Panc1 (cell line): ENCODE data around the gene ARHGAP25. TPM values are rescaled to one million over a fixed set of nuclear protein-coding genes. Genes with fewer than 3 reads are reported as not detected.

Source experiments
- ATAC-seq: fragments of 200-7000 bp; cut with Tn5 transposase; 2 replicates; pipeline ENCODE4 v1.9.1; 2020; ENCODE audit warnings: mild to moderate bottlenecking, moderate library complexity
- BruUV-seq: library from RNA; stranded (reverse); fragments of 400-500 nt; replicated peaks from 2 replicates; lab custom pipeline; 2021; lab: Mats Ljungman, UMichigan
- CTCF ChIA-PET: fragments of 300-600 bp; sonication (Branson Sonifier 250); formaldehyde crosslinking; loops from one replicate; lab custom pipeline; 2022; ENCODE audit warnings: antibody characterized with exemption; lab: Charles Lee
- POLR2A ChIA-PET: fragments of 300-600 bp; sonication (Branson Sonifier 250); formaldehyde crosslinking; loops from one replicate; lab custom pipeline; 2022; ENCODE audit warnings: antibody characterized with exemption; lab: Charles Lee
- DNase-seq: peaks from one replicate; pipeline ENCODE4 v3.0.0-alpha.2; 2010; ENCODE audit warnings: low read depth, low spot score
- H3K27ac ChIP-seq: 2 replicates; pipeline ENCODE4 v1.5.1; 2011; ENCODE audit warnings: mild to moderate bottlenecking, low read length, inconsistent platforms
- H3K27me3 ChIP-seq: fragments of 200-500 bp; sonication (Bioruptor generic); 2 replicates; pipeline ENCODE4 v1.6.0; 2014; ENCODE audit warnings: low read length, inconsistent platforms; ENCODE audit not compliant: control insufficient read depth, insufficient read depth
- H3K36me3 ChIP-seq: fragments of 200-500 bp; sonication (Bioruptor generic); 2 replicates; pipeline ENCODE4 v1.5.1; 2014; ENCODE audit warnings: inconsistent platforms, mild to moderate bottlenecking, low read length, moderate library complexity; ENCODE audit not compliant: control insufficient read depth, insufficient read depth
- H3K4me1 ChIP-seq: 2 replicates; pipeline ENCODE4 v1.5.1; 2011; ENCODE audit warnings: inconsistent platforms, mild to moderate bottlenecking, low read length, moderate library complexity; ENCODE audit not compliant: control insufficient read depth, insufficient read depth
- H3K4me3 ChIP-seq, 2 experiments: 2 replicates each; pipeline ENCODE4 v1.5.1; 2011 to 2012; ENCODE audit warnings: low read depth in 2 of 2, low read length in 2 of 2, mild to moderate bottlenecking in 2 of 2, inconsistent platforms in 1 of 2, moderate library complexity in 1 of 2
- H3K9me3 ChIP-seq: fragments of 200-500 bp; sonication (Bioruptor generic); 2 replicates; pipeline ENCODE4 v1.5.1; 2014; ENCODE audit warnings: low read depth, mild to moderate bottlenecking, inconsistent platforms, low read length, moderate library complexity; ENCODE audit not compliant: control insufficient read depth, insufficient read depth
- POLR2AphosphoS5 ChIP-seq: IDR thresholded peaks from 2 replicates; pipeline ENCODE4 v1.6.1; 2012; ENCODE audit warnings: mild to moderate bottlenecking, low read depth, low read length, moderate library complexity
- REST ChIP-seq, 2 experiments: IDR thresholded peaks; 2 replicates each; pipeline ENCODE4 v1.6.1; 2011 to 2012; ENCODE audit warnings: low read depth in 2 of 2, control low read depth in 1 of 2, low read length in 1 of 2, mild to moderate bottlenecking in 1 of 2, moderate library complexity in 1 of 2; ENCODE audit not compliant: insufficient read depth in 1 of 2
- SIN3A ChIP-seq: IDR thresholded peaks from 2 replicates; pipeline ENCODE4 v1.6.1; 2012; ENCODE audit warnings: low read depth, mild to moderate bottlenecking, low read length, moderate library complexity, borderline replicate concordance; ENCODE audit not compliant: insufficient read depth
- TCF7L2 ChIP-seq: IDR thresholded peaks from 2 replicates; pipeline ENCODE4 v1.6.1; 2011; ENCODE audit warnings: mild to moderate bottlenecking, low read depth, low read length, inconsistent platforms
- in situ Hi-C: cut with HindIII; loops from 2 replicates; pipeline ENCODE4 v1.10.0; 2016; ENCODE audit warnings: low sequenced_read_pairs, low pct_unique_long_range_greater_than_20kb
- intact Hi-C: fragments of 100-400 bp; cut with micrococcal nuclease; formaldehyde crosslinking; loops from one replicate; pipeline ENCODE4 v1.10.0; 2022; ENCODE audit not compliant: unreplicated experiment
- total RNA-seq: library from RNA; stranded (reverse); gene quantifications from one replicate; pipeline ENCODE4 v1.2.1, GENCODE V29; 2021; ENCODE audit not compliant: unreplicated experiment
- TF ChIP-seq, protein P1 (sequence below): fragments of 450-650 bp; IDR thresholded peaks from 2 replicates; pipeline ENCODE4 v1.5.1; 2017; ENCODE audit warnings: mild to moderate bottlenecking

ARHGAP25 gene
- total RNA-seq, 1 experiment from 2014 or later, result 0.49 TPM

DNA sequence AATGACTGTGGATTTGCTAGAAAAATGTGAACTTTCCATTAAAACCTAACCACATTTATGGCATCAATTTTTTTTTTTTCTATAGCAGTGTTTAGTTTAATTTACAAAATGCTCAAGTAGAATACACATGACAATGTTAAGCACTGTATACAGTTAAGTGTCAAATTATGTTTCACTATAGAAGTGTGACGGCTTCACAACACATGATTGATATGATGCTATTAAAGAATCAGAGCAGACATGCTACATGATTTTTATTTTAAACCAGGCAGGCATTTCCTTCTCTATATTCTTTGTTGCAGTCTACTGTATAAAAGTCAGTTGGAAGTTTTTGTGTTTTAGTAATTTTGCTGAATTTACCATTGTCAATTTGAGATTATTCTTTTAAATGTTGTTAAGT is 47.6 kb upstream of the ARHGAP25 start:
- Histone ChIP-seq H3K9me3 (no peaks in the 10 kb centered on the region), H3K27me3 (peaks cover 2% of the 10 kb centered on the region; the same call in 1 of the 2 replicates), H3K27ac (no peak overlapping the region), H3K4me3 (no peak overlapping the region), H3K36me3 (no peaks in the 10 kb centered on the region), H3K4me1 (no peaks in the 10 kb centered on the region)
- TF ChIP-seq REST (IDR thresholded peaks at IDR 0.05; ENCODE audit: insufficient read depth in 1 of 2, low read depth in 2 of 2, low read length in 1 of 2) (no peak), POLR2AphosphoS5 (no peak)
- TF ChIP-seq, protein P1, sequence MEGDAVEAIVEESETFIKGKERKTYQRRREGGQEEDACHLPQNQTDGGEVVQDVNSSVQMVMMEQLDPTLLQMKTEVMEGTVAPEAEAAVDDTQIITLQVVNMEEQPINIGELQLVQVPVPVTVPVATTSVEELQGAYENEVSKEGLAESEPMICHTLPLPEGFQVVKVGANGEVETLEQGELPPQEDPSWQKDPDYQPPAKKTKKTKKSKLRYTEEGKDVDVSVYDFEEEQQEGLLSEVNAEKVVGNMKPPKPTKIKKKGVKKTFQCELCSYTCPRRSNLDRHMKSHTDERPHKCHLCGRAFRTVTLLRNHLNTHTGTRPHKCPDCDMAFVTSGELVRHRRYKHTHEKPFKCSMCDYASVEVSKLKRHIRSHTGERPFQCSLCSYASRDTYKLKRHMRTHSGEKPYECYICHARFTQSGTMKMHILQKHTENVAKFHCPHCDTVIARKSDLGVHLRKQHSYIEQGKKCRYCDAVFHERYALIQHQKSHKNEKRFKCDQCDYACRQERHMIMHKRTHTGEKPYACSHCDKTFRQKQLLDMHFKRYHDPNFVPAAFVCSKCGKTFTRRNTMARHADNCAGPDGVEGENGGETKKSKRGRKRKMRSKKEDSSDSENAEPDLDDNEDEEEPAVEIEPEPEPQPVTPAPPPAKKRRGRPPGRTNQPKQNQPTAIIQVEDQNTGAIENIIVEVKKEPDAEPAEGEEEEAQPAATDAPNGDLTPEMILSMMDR, result no peak
- in situ Hi-C loops (no loop called here), intact Hi-C loops (no loop called here)
- DNase-seq (no peak), ATAC-seq (no peak)
- ChIA-PET POLR2A (no interaction called here), CTCF (no interaction called here)
- BruUV-seq, result no TSS peak

DNA sequence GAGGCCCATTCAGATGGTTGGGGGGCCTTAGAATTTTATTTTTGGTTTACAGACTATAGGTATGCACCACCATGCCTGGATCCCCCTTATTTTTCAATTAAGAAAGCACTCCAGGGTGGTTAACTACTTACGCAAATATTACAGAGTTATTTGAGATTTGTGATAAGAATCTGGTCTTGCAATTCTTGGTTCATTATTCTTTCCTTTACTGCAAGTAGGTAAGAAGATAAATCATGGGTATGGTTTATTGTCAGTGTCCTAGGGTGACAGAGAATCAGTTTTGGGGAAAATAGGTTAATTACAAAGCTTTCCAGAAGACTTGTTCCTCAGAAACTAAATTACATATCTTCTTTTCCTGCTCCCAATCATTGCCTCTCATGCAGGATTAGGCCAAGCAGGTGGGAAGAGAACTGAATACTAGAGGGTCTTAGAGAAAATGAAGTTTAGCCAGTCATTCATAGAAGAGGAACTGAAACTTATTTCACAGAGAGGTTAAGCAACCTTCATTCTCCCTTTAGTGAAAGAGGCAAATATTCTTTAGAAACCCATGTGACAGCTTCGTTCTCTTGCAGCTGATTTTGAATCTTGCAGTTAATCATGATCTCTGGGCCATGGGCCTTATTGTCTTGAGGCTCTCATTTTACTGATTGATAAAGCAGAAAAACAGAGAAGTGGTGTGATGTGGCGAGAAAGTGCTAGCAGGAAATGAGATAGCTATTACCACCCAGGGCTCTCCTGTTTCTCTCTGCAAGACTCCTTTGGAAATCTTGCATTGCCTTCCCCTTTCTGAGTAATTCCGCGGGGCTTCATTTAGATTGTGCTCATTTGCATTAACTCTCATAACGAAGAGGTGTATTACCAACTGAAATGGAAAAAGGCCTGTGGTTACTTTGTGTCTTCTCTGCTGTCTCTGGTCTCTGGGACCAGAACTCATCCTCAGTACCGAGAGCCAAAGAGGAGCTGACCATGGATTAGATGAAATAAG is 44.8 kb upstream of the ARHGAP25 start:
- no TSS peak for BruUV-seq
- ATAC-seq (no peak), DNase-seq (no peak)
- CTCF ChIA-PET, result no interaction called here
- intact Hi-C loops (no loop called here), in situ Hi-C loops (no loop called here)
- TF ChIP-seq TCF7L2 (no peak), POLR2AphosphoS5 (no peak), SIN3A (no peak), REST (IDR thresholded peaks at IDR 0.05; ENCODE audit: insufficient read depth in 1 of 2, low read depth in 2 of 2, low read length in 1 of 2) (no peak)
- TF ChIP-seq, protein P1, result no peak
- Histone ChIP-seq H3K27me3 (no peaks in the 10 kb centered on the region; the same call in 1 of the 2 replicates), H3K9me3 (no peaks in the 10 kb centered on the region), H3K4me1 (no peaks in the 10 kb centered on the region), H3K36me3 (no peaks in the 10 kb centered on the region), H3K4me3 (no peak overlapping the region), H3K27ac (no peak overlapping the region)
- POLR2A ChIA-PET, result no interaction called here
